NCI-H1092 treated with DMSO at 0.1 percent for 48 hours (cell line): Measurements from ENCODE around the gene GRB10.

Experiments
- DNase-seq: peaks from one replicate; lab custom pipeline; 2025; lab: John Stamatoyannopoulos, UW

Gene GRB10

GRCh38 chr7:50653981-50654425, 128.7 kb downstream of the GRB10 start:
- no peak for DNase-seq

- DNase-seq = no peak
Measured at GRCh38 chr7:50653126-50653864, 129.4 kb downstream of the GRB10 start.

- DNase-seq = no peak
Measured at GRCh38 chr7:50652400-50653125, 130.1 kb downstream of the GRB10 start.

- no peak for DNase-seq
Measured at GRCh38 chr7:50651271-50651989, 131.3 kb downstream of the GRB10 start.

GRCh38 chr7:50650057-50650664, 132.5 kb downstream of the GRB10 start:
- DNase-seq = no peak

GRCh38 chr7:50649259-50649885, 133.3 kb downstream of the GRB10 start:
- DNase-seq = no peak

GRCh38 chr7:50648570-50649169, 134.0 kb downstream of the GRB10 start:
- DNase-seq = no peak

GRCh38 chr7:50648076-50648475, 134.6 kb downstream of the GRB10 start:
- no peak for DNase-seq

GRCh38 chr7:50647286-50647980, 135.3 kb downstream of the GRB10 start:
- DNase-seq = no peak

- no peak for DNase-seq
Measured at GRCh38 chr7:50646069-50646468, 136.6 kb downstream of the GRB10 start.

GRCh38 chr7:50645186-50645585, 137.5 kb downstream of the GRB10 start:
- no peak for DNase-seq

- DNase-seq = no peak
Measured at GRCh38 chr7:50644586-50644985, 138.1 kb downstream of the GRB10 start.

GRCh38 chr7:50644114-50644513, 138.6 kb downstream of the GRB10 start:
- DNase-seq = no peak

- DNase-seq = peak; percentile 29
Measured at GRCh38 chr7:50641442-50642405, 141.0 kb downstream of the GRB10 start.

GRCh38 chr7:50640779-50641178, 141.9 kb downstream of the GRB10 start:
- no peak for DNase-seq

GRCh38 chr7:50640256-50640655, 142.4 kb downstream of the GRB10 start:
- DNase-seq = no peak

- DNase-seq = no peak
Measured at GRCh38 chr7:50637725-50638643, 144.7 kb downstream of the GRB10 start.

- no peak for DNase-seq
Measured at GRCh38 chr7:50634378-50634777, 148.3 kb downstream of the GRB10 start.

GRCh38 chr7:50633414-50633710, 149.3 kb downstream of the GRB10 start:
- DNase-seq = no peak
